ENCODE data around the gene PLIN5. TPM values are rescaled to one million over a fixed set of nuclear protein-coding genes. Genes with fewer than 3 reads are reported as not detected.

PLIN5 gene
- total RNA-seq, 1 donor from 2014 or later, result not detected

GRCh38 chr19:4493929-4494690, 40.9 kb downstream of the PLIN5 start:
- DNase-seq (ENCODE audit: low read depth), result no peak
- H3K4me3 ChIP-seq (ENCODE audit: low read depth, low read length), result no peak overlapping the region
- TF ChIP-seq CTCF (IDR thresholded peaks at IDR 0.05; ENCODE audit: insufficient read depth, low read length, poor library complexity, severe bottlenecking), result no peak
- H3K27me3 ChIP-seq (ENCODE audit: control insufficient read depth, insufficient read depth, low read length), result no peaks in the 10 kb centered on the region
- peaks cover 9% of the 10 kb centered on the region for H3K36me3 ChIP-seq (ENCODE audit: control insufficient read depth, insufficient read depth, low read length)

DNA sequence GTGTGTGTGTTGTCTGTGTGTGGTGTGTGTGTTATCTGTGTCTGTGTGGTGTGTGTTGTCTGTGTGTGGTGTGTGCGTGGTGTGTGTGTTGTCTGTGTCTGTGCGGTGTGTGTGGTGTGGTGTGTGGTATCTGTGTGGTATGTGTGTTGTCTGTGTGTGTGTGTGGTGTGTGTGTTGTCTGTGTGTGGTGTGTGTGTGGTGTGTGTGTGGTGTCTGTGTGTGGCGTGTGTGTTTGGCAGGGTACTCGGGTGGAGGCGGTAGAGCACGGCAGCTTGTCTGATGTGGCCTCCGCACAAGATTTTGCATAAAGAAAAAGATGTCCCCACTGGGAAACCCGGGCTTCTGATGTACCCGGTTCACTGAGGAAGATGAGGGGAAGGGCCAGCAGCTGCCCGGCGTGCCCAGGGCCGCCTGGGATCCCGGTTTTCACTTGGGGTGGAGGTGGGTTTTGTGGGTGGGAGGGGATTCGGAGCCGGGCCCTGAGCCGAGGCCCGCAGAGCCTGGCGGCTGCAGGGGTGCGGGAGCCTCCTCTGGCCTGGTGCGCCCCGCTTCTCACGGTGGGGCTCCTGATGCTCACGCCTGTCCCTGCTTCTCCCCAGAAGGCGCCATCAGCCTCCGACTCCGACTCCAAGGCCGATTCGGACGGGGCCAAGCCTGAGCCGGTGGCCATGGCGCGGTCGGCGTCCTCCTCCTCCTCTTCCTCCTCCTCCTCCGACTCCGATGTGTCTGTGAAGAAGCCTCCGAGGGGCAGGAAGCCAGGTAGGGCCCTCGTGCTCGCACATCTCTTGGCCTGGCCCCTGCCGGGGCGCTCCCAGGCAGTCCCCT, 41.7 kb downstream of the PLIN5 start:
- Histone ChIP-seq H3K27me3 (ENCODE audit: control insufficient read depth, insufficient read depth, low read length) (no peaks in the 10 kb centered on the region), H3K4me3 (ENCODE audit: low read depth, low read length) (no peak overlapping the region), H3K36me3 (ENCODE audit: control insufficient read depth, insufficient read depth, low read length) (peaks cover 9% of the 10 kb centered on the region)
- DNase-seq (ENCODE audit: low read depth), result no peak
- TF ChIP-seq CTCF (IDR thresholded peaks at IDR 0.05; ENCODE audit: insufficient read depth, low read length, poor library complexity, severe bottlenecking), result no peak

- DNase-seq (ENCODE audit: low read depth), result no peak
- Histone ChIP-seq H3K4me3 (ENCODE audit: low read depth, low read length) (no peak overlapping the region), H3K27me3 (ENCODE audit: control insufficient read depth, insufficient read depth, low read length) (no peaks in the 10 kb centered on the region), H3K36me3 (ENCODE audit: control insufficient read depth, insufficient read depth, low read length) (peaks cover 9% of the 10 kb centered on the region)
- TF ChIP-seq CTCF (IDR thresholded peaks at IDR 0.05; ENCODE audit: insufficient read depth, low read length, poor library complexity, severe bottlenecking), result no peak
Observed at GRCh38 chr19:4492337-4493103, 42.5 kb downstream of the PLIN5 start.

GRCh38 chr19:4491446-4491845, 43.6 kb downstream of the PLIN5 start:
- H3K36me3 ChIP-seq (ENCODE audit: control insufficient read depth, insufficient read depth, low read length), result peaks cover 9% of the 10 kb centered on the region
- H3K27me3 ChIP-seq (ENCODE audit: control insufficient read depth, insufficient read depth, low read length), result no peaks in the 10 kb centered on the region
- no peak for DNase-seq (ENCODE audit: low read depth)
- TF ChIP-seq CTCF (IDR thresholded peaks at IDR 0.05; ENCODE audit: insufficient read depth, low read length, poor library complexity, severe bottlenecking), result no peak
- no peak overlapping the region for H3K4me3 ChIP-seq (ENCODE audit: low read depth, low read length)

DNA sequence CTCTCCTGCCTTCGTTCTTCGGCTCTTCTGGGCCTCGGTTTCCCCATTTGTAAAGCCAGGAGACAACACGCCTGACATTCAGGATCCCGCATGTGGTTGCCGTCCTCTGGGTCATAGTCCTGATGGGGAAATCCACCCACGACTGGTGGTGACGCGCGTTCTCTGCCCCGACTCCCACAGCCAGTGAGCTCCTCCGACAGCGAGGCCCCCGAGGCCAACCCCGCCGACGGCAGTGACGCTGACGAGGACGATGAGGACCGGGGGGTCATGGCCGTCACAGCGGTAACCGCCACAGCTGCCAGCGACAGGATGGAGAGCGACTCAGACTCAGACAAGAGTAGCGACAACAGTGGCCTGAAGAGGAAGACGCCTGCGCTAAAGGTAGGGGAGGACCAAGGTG, 46.5 kb downstream of the PLIN5 start:
- TF ChIP-seq CTCF (IDR thresholded peaks at IDR 0.05; ENCODE audit: insufficient read depth, low read length, poor library complexity, severe bottlenecking), result no peak

More for the DNA sequence above, 46.5 kb downstream of the PLIN5 start:
- H3K4me3 ChIP-seq (ENCODE audit: low read depth, low read length), result no peak overlapping the region
- peaks cover 7% of the 10 kb centered on the region for H3K36me3 ChIP-seq (ENCODE audit: control insufficient read depth, insufficient read depth, low read length)
- no peaks in the 10 kb centered on the region for H3K27me3 ChIP-seq (ENCODE audit: control insufficient read depth, insufficient read depth, low read length)
- no peak for DNase-seq (ENCODE audit: low read depth)
